GM12878 (cell line): ENCODE data around the gene KPNA5. TPM values are rescaled to one million over a fixed set of nuclear protein-coding genes. Genes with fewer than 3 reads are reported as not detected.

Experiments used
- ATAC-seq: fragments of 200-7000 bp; cut with Tn5 transposase; 3 replicates; pipeline ENCODE4 v1.9.1; 2020; ENCODE audit warnings: mild to moderate bottlenecking, moderate library complexity
- BruUV-seq: library from RNA; stranded (reverse); fragments of 400-500 nt; replicated peaks from 2 replicates; lab custom pipeline; 2021; lab: Mats Ljungman, UMichigan
- CTCF ChIA-PET: fragments of 300-600 bp; sonication (Branson Sonifier 250); formaldehyde crosslinking; extraction: SDS; loops from one replicate; lab custom pipeline; 2021; ENCODE audit warnings: inconsistent platforms; lab: Yijun Ruan, JAX
- POLR2A ChIA-PET: fragments of 350-600 bp; formaldehyde crosslinking; extraction: SDS; loops from one replicate; lab custom pipeline; 2021; ENCODE audit warnings: inconsistent platforms; lab: Charles Lee
- RAD21 ChIA-PET: fragments of 300-600 bp; sonication (Branson Sonifier 250); formaldehyde crosslinking; loops from one replicate; lab custom pipeline; 2023; ENCODE audit warnings: antibody characterized with exemption; ENCODE audit not compliant: unreplicated experiment; lab: Charles Lee
- SMC1A ChIA-PET: fragments of 300-600 bp; sonication (Branson Sonifier 250); formaldehyde crosslinking; loops from one replicate; lab custom pipeline; 2023; ENCODE audit not compliant: unreplicated experiment, uncharacterized antibody; lab: Charles Lee
- DNase-seq: peaks from one replicate; pipeline ENCODE4 v3.0.0-alpha.2; 2011; ENCODE audit warnings: low read depth, low spot score
- FAIRE-seq: peaks from 3 replicates; lab custom pipeline; 2011; peaks lifted over from hg19 to GRCh38; lab: Jason Lieb, UNC
- H2AFZ ChIP-seq: 2 replicates; pipeline ENCODE4 v1.6.0; 2011; ENCODE audit warnings: low read depth, low read length, control low read depth; ENCODE audit not compliant: control insufficient read depth
- H3K27ac ChIP-seq: 2 replicates; pipeline ENCODE4 v1.5.1; 2011; ENCODE audit warnings: control low read depth; ENCODE audit not compliant: control insufficient read depth, insufficient read depth
- H3K27me3 ChIP-seq, 2 experiments: replicated peaks in 1 of 2; 2 replicates each; pipeline versions ENCODE4 v1.6.0 to v1.6.1; 2011; ENCODE audit warnings: low read length in 1 of 2; ENCODE audit not compliant: control insufficient read depth in 2 of 2, insufficient read depth in 2 of 2
- H3K36me3 ChIP-seq, 2 experiments: 2 replicates each; pipeline ENCODE4 v1.5.1; 2011; ENCODE audit warnings: low read length in 1 of 2; ENCODE audit not compliant: control insufficient read depth in 2 of 2, insufficient read depth in 2 of 2
- H3K4me1 ChIP-seq: 2 replicates; pipeline ENCODE4 v1.6.1; 2011; ENCODE audit warnings: mild to moderate bottlenecking, low read length, moderate library complexity, mixed read lengths; ENCODE audit not compliant: control insufficient read depth, insufficient read depth
- H3K4me2 ChIP-seq: 2 replicates; pipeline ENCODE4 v1.6.0; 2011; ENCODE audit warnings: control low read depth; ENCODE audit not compliant: control insufficient read depth, insufficient read depth
- H3K4me3 ChIP-seq: fragments of 200-600 bp; sonication (generic); 2 replicates; pipeline ENCODE4 v1.5.1; 2016
- H3K79me2 ChIP-seq: 2 replicates; pipeline ENCODE4 v1.6.0; 2011; ENCODE audit warnings: low read length; ENCODE audit not compliant: control insufficient read depth, insufficient read depth
- H3K9ac ChIP-seq: 2 replicates; pipeline ENCODE4 v1.8.0; 2011; ENCODE audit warnings: low read length, control low read depth, mixed read lengths; ENCODE audit not compliant: control insufficient read depth, insufficient read depth
- H3K9me3 ChIP-seq: replicated peaks from 3 replicates; pipeline ENCODE4 v1.5.1; 2011; ENCODE audit warnings: mild to moderate bottlenecking, low read length; ENCODE audit not compliant: control insufficient read depth, insufficient read depth
- H4K20me1 ChIP-seq: 2 replicates; pipeline ENCODE4 v1.6.0; 2011; ENCODE audit not compliant: control insufficient read depth, insufficient read depth
- ESRRA ChIP-seq: IDR thresholded peaks from 2 replicates; pipeline ENCODE4 v1.6.1; 2012; ENCODE audit warnings: mild to moderate bottlenecking, low read length, improper control_type of control experiment
- MYB ChIP-seq: fragments of 150-350 bp; IDR thresholded peaks from 2 replicates; pipeline ENCODE4 v1.6.1; 2014; ENCODE audit warnings: mild to moderate bottlenecking, low read depth, low read length, borderline replicate concordance
- NRF1 ChIP-seq: conservative IDR thresholded peaks from 2 replicates; pipeline ENCODE4 v1.6.1; 2011; ENCODE audit warnings: mild to moderate bottlenecking, low read depth, low read length, improper control_type of control experiment
- RBBP5 ChIP-seq: fragments of 200-600 bp; sonication (generic); conservative IDR thresholded peaks from 2 replicates; pipeline ENCODE4 v1.6.1; 2016
- WGBS: methylation state at CpG from one replicate; pipeline ENCODE4 v1.1.6; 2016; ENCODE audit warnings: low lambda C conversion rate; ENCODE audit not compliant: insufficient replicate concordance, insufficient coverage; ENCODE audit errors: missing lambda C conversion rate; 5-methylcytosine and 5-hydroxymethylcytosine counted together
- in situ Hi-C: fragments of 300-500 bp; cut with MboI; formaldehyde crosslinking; loops from 9 replicates; pipeline ENCODE4 v1.14.3; 2018; ENCODE audit warnings: mixed read lengths
- intact Hi-C: fragments of 100-400 bp; cut with micrococcal nuclease; formaldehyde crosslinking; loops from one replicate; pipeline ENCODE4 v1.14.2; 2022; ENCODE audit not compliant: unreplicated experiment
- polyA plus RNA-seq, 11 experiments: library from polyadenylated mRNA; depleted of rRNA in 4 of 11; unstranded in 6 of 11; stranded (reverse) in 5 of 11; fragments of >200 nt; fragmentation: Nextera tagmentation in 4 of 11; fragmentation: Illumina TruSeq in 1 of 11; extraction: Ambion mirVana in 4 of 11; extraction: Trizol in 1 of 11; gene quantifications; 1 replicate in 1 of 11; 2 replicates in 10 of 11; pipeline versions ENCODE4 v1.2.1 to v1.2.3, GENCODE V29; 2011 to 2016; ENCODE audit warnings: inconsistent platforms in 2 of 11, missing spikeins in 2 of 11, low read depth in 1 of 11
- total RNA-seq, 4 experiments: library from RNA; depleted of rRNA in 3 of 4; stranded (reverse); fragments of >200 nt in 3 of 4; fragmentation: Illumina TruSeq in 1 of 4; extraction: Trizol in 1 of 4; gene quantifications; 2 replicates each; pipeline versions ENCODE4 v1.2.1 to v1.2.3, GENCODE V29; 2013 to 2021
- TF ChIP-seq, protein P1 (sequence below): IDR thresholded peaks from 2 replicates; pipeline ENCODE4 v1.6.1; 2011; ENCODE audit warnings: borderline replicate concordance, low read depth, mild to moderate bottlenecking, moderate library complexity, mixed read lengths, low read length; ENCODE audit not compliant: insufficient read depth; ENCODE audit errors: extremely low read length
- TF ChIP-seq, protein P2 (sequence below): IDR thresholded peaks from 2 replicates; pipeline ENCODE4 v1.6.1; 2012; ENCODE audit warnings: improper control_type of control experiment, low read depth, low read length; ENCODE audit not compliant: insufficient replicate concordance

KPNA5 gene
- total and polyA plus RNA-seq, 10 of the 15 experiments (the other 5 are each of a cell fraction or from before 2014, with no cell fraction given), result 1.9 to 7.6 (median 4.5) TPM

DNA sequence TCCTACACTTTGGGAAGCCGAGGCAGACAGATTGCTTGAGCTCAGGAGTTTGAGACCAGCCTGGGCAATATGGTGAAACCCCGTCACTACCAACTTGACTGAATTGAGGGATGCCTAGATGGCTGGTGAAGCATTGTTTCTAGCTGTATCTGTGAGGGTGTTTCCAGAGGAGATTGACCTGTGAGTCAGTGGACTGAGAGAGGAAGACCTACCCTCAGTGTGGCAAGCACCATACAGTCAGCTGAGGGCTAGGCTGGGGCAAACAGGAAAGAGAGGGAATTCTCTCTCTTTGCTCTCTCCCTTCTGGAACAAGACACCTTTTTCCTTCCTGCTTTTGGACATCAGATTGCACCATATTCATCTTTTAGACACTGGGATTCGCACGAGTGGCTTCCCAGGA, 8.7 kb upstream of the KPNA5 start:
- no peak overlapping the region for H3K4me2 ChIP-seq
- H3K79me2 ChIP-seq, result peaks cover 13% of the 10 kb centered on the region
- H3K4me3 ChIP-seq, result no peak overlapping the region
- no peak for ATAC-seq
- no peaks in the 10 kb centered on the region for H3K9me3 ChIP-seq
- no peak for FAIRE-seq
- H3K36me3 ChIP-seq, result no peaks in the 10 kb centered on the region
- no peak for DNase-seq
- BruUV-seq, result no TSS peak
- ChIA-PET CTCF (no interaction called here), SMC1A (interaction anchor here (1.0 to 1.3 kb wide), 3 partner anchors 10 to 48 kb away, joined by 3 read pairs; no protein-coding TSS in a partner anchor), RAD21 (no interaction called here), POLR2A (interaction anchor here (1.4 kb wide), 1 partner anchor 8 kb away, joined by 5 read pairs; the partner anchor contains the start of gene KPNA5)
- no peak overlapping the region for H3K9ac ChIP-seq
- 60% methylated on average over 4 of the region's 4 CpGs for WGBS
- no peak overlapping the region for H2AFZ ChIP-seq
- H4K20me1 ChIP-seq, result no peaks in the 10 kb centered on the region; the same call in 1 of the 2 replicates
- intact Hi-C loops (no loop called here), in situ Hi-C loops (no loop called here)
- H3K4me1 ChIP-seq, result no peaks in the 10 kb centered on the region
- no peak overlapping the region for H3K27ac ChIP-seq
- TF ChIP-seq, protein P1, sequence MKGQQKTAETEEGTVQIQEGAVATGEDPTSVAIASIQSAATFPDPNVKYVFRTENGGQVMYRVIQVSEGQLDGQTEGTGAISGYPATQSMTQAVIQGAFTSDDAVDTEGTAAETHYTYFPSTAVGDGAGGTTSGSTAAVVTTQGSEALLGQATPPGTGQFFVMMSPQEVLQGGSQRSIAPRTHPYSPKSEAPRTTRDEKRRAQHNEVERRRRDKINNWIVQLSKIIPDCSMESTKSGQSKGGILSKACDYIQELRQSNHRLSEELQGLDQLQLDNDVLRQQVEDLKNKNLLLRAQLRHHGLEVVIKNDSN, result no peak
- TF ChIP-seq NRF1, result no peak
- no peak for TF ChIP-seq ESRRA
- TF ChIP-seq, protein P2, sequence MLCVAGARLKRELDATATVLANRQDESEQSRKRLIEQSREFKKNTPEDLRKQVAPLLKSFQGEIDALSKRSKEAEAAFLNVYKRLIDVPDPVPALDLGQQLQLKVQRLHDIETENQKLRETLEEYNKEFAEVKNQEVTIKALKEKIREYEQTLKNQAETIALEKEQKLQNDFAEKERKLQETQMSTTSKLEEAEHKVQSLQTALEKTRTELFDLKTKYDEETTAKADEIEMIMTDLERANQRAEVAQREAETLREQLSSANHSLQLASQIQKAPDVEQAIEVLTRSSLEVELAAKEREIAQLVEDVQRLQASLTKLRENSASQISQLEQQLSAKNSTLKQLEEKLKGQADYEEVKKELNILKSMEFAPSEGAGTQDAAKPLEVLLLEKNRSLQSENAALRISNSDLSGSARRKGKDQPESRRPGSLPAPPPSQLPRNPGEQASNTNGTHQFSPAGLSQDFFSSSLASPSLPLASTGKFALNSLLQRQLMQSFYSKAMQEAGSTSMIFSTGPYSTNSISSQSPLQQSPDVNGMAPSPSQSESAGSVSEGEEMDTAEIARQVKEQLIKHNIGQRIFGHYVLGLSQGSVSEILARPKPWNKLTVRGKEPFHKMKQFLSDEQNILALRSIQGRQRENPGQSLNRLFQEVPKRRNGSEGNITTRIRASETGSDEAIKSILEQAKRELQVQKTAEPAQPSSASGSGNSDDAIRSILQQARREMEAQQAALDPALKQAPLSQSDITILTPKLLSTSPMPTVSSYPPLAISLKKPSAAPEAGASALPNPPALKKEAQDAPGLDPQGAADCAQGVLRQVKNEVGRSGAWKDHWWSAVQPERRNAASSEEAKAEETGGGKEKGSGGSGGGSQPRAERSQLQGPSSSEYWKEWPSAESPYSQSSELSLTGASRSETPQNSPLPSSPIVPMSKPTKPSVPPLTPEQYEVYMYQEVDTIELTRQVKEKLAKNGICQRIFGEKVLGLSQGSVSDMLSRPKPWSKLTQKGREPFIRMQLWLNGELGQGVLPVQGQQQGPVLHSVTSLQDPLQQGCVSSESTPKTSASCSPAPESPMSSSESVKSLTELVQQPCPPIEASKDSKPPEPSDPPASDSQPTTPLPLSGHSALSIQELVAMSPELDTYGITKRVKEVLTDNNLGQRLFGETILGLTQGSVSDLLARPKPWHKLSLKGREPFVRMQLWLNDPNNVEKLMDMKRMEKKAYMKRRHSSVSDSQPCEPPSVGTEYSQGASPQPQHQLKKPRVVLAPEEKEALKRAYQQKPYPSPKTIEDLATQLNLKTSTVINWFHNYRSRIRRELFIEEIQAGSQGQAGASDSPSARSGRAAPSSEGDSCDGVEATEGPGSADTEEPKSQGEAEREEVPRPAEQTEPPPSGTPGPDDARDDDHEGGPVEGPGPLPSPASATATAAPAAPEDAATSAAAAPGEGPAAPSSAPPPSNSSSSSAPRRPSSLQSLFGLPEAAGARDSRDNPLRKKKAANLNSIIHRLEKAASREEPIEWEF, result no peak
- TF ChIP-seq RBBP5, result no peak
- TF ChIP-seq MYB, result no peak
- peaks cover 0 to 2% of the 10 kb centered on the region in 2 experiments; a peak in 1 of 4 replicates for H3K27me3 ChIP-seq
